ENCODE results near the gene ATP11A. TPM values are rescaled to one million over a fixed set of nuclear protein-coding genes. Genes with fewer than 3 reads are reported as not detected.

ATP11A gene
- total RNA-seq, 3 donors from 2014 or later: 22.1 to 27.2 (median 26.8) TPM

- intact Hi-C loops (cut with DNase I; ENCODE audit: low total_unique reads): no loop called here
- H3K27ac ChIP-seq: peak overlapping the region in 1 of 2 donors; percentile 25
- no peak for TF ChIP-seq POLR2AphosphoS5 (IDR thresholded peaks at IDR 0.05)
- TF ChIP-seq CTCF (IDR thresholded peaks at IDR 0.05): no peak
- TF ChIP-seq POLR2A (IDR thresholded peaks at IDR 0.05): no peak
- DNase-seq (ENCODE audit: low spot score in 2 of 2): no peak
- no peak overlapping the region for H3K4me3 ChIP-seq
- H3K9me3 ChIP-seq: no peaks in the 10 kb centered on the region
- H3K27me3 ChIP-seq: no peaks in the 10 kb centered on the region
- no peaks in the 10 kb centered on the region for H3K36me3 ChIP-seq
- no peaks in the 10 kb centered on the region for H3K4me1 ChIP-seq
Measured at GRCh38 chr13:112842343-112842856, 152.6 kb downstream of the ATP11A start.

GRCh38 chr13:112842931-112843391 is 153.1 kb downstream of the ATP11A start:
- TF ChIP-seq POLR2A (IDR thresholded peaks at IDR 0.05) (no peak), CTCF (IDR thresholded peaks at IDR 0.05) (no peak), POLR2AphosphoS5 (IDR thresholded peaks at IDR 0.05) (no peak)
- Histone ChIP-seq H3K27me3 (no peaks in the 10 kb centered on the region), H3K9me3 (peaks cover 0 to 2% of the 10 kb centered on the region in 2 donors), H3K36me3 (no peaks in the 10 kb centered on the region), H3K4me1 (no peaks in the 10 kb centered on the region), H3K4me3 (no peak overlapping the region), H3K27ac (no peak overlapping the region)
- no peak for DNase-seq (ENCODE audit: low spot score in 2 of 2)
- intact Hi-C loops (cut with DNase I; ENCODE audit: low total_unique reads): no loop called here

GRCh38 chr13:112843392-112844111 is 153.7 kb downstream of the ATP11A start:
- Histone ChIP-seq H3K27ac (no peak overlapping the region), H3K4me1 (no peaks in the 10 kb centered on the region), H3K9me3 (peaks cover 0 to 3% of the 10 kb centered on the region in 2 donors), H3K27me3 (no peaks in the 10 kb centered on the region), H3K36me3 (no peaks in the 10 kb centered on the region), H3K4me3 (no peak overlapping the region)
- DNase-seq (ENCODE audit: low spot score in 2 of 2): no peak
- intact Hi-C loops (cut with DNase I; ENCODE audit: low total_unique reads): no loop called here
- TF ChIP-seq POLR2AphosphoS5 (IDR thresholded peaks at IDR 0.05): no peak
- TF ChIP-seq POLR2A (IDR thresholded peaks at IDR 0.05): no peak
- TF ChIP-seq CTCF (IDR thresholded peaks at IDR 0.05): no peak

- DNase-seq (ENCODE audit: low spot score in 2 of 2): no peak
- intact Hi-C loops (cut with DNase I; ENCODE audit: low total_unique reads): no loop called here
- Histone ChIP-seq H3K9me3 (peaks cover 0 to 3% of the 10 kb centered on the region in 2 donors), H3K4me3 (no peak overlapping the region), H3K4me1 (no peaks in the 10 kb centered on the region), H3K36me3 (no peaks in the 10 kb centered on the region), H3K27me3 (no peaks in the 10 kb centered on the region), H3K27ac (no peak overlapping the region)
- TF ChIP-seq POLR2A (IDR thresholded peaks at IDR 0.05) (no peak), CTCF (IDR thresholded peaks at IDR 0.05) (no peak), POLR2AphosphoS5 (IDR thresholded peaks at IDR 0.05) (no peak)
Measured at GRCh38 chr13:112844411-112844810, 154.6 kb downstream of the ATP11A start.

- intact Hi-C loops (cut with DNase I; ENCODE audit: low total_unique reads): no loop called here
- Histone ChIP-seq H3K36me3 (no peaks in the 10 kb centered on the region), H3K9me3 (peaks cover 0 to 3% of the 10 kb centered on the region in 2 donors), H3K27ac (no peak overlapping the region), H3K27me3 (no peaks in the 10 kb centered on the region), H3K4me3 (no peak overlapping the region), H3K4me1 (no peaks in the 10 kb centered on the region)
- DNase-seq (ENCODE audit: low spot score in 2 of 2): no peak
- TF ChIP-seq CTCF (IDR thresholded peaks at IDR 0.05): no peak
Measured at GRCh38 chr13:112844879-112845278, 155.0 kb downstream of the ATP11A start.
